Activated CD4-positive, alpha-beta T cell treated with anti-CD3 and anti-CD28 coated beads, Interleukin-2, Interleukin-6, amounts not matched to agents 100 ng/mL and 50 ng/mL, durations not matched to agents 16 hours and 8 hours (primary cell): ENCODE data around the gene MSANTD1.
A peak's percentile ranks its signal among the peaks of the same experiment; 100 is the strongest.

Source experiments
- DNase-seq: peaks from one replicate; pipeline ENCODE4 v3.0.0-alpha.2; 2020

The MSANTD1 gene

GRCh38 chr4:3217266-3217665 lies 31.7 kb upstream of the MSANTD1 start:
- no peak for DNase-seq

- DNase-seq: no peak
Measured at GRCh38 chr4:3217771-3218170, 31.2 kb upstream of the MSANTD1 start.

- DNase-seq: no peak
Measured at GRCh38 chr4:3218824-3219760, 29.9 kb upstream of the MSANTD1 start.

GRCh38 chr4:3219761-3220475 lies 29.0 kb upstream of the MSANTD1 start:
- peak; percentile 12 for DNase-seq

GRCh38 chr4:3220476-3221183 lies 28.3 kb upstream of the MSANTD1 start:
- DNase-seq: peak; percentile 45

- DNase-seq: no peak
Measured at GRCh38 chr4:3221184-3221494, 27.8 kb upstream of the MSANTD1 start.

- no peak for DNase-seq
Measured at GRCh38 chr4:3221996-3222395, 27.0 kb upstream of the MSANTD1 start.

GRCh38 chr4:3223346-3223745 lies 25.6 kb upstream of the MSANTD1 start:
- DNase-seq: no peak

- DNase-seq: no peak
Measured at GRCh38 chr4:3223956-3224748, 24.8 kb upstream of the MSANTD1 start.

- no peak for DNase-seq
Measured at GRCh38 chr4:3225071-3225850, 23.7 kb upstream of the MSANTD1 start.

- no peak for DNase-seq
Measured at GRCh38 chr4:3225936-3226335, 23.0 kb upstream of the MSANTD1 start.

- DNase-seq: no peak
Measured at GRCh38 chr4:3226467-3226866, 22.5 kb upstream of the MSANTD1 start.

- DNase-seq: no peak
Measured at GRCh38 chr4:3226944-3227343, 22.0 kb upstream of the MSANTD1 start.

- no peak for DNase-seq
Measured at GRCh38 chr4:3227878-3228675, 20.9 kb upstream of the MSANTD1 start.

GRCh38 chr4:3228881-3229280 lies 20.1 kb upstream of the MSANTD1 start:
- no peak for DNase-seq

GRCh38 chr4:3229328-3229727 lies 19.6 kb upstream of the MSANTD1 start:
- no peak for DNase-seq

- no peak for DNase-seq
Measured at GRCh38 chr4:3229964-3230363, 19.0 kb upstream of the MSANTD1 start.

- DNase-seq: no peak
Measured at GRCh38 chr4:3231471-3231870, 17.5 kb upstream of the MSANTD1 start.

GRCh38 chr4:3232001-3232400 lies 17.0 kb upstream of the MSANTD1 start:
- no peak for DNase-seq

GRCh38 chr4:3232871-3233271 lies 16.1 kb upstream of the MSANTD1 start:
- no peak for DNase-seq
